Measurements from ENCODE around the gene PLXNB1.

The PLXNB1 gene

GRCh38 chr3:48468329-48468731 lies 38.4 kb upstream of the PLXNB1 start:
- in situ Hi-C loops (cut with HindIII; ENCODE audit: low sequenced_read_pairs) = no loop called here
- no peak overlapping the region for H3K4me3 ChIP-seq (ENCODE audit: low read depth, low read length)
- DNase-seq (ENCODE audit: low read depth) = no peak
- TF ChIP-seq CTCF (IDR thresholded peaks at IDR 0.05; ENCODE audit: low read depth, low read length, missing control alignments) = no peak

GRCh38 chr3:48467473-48468267 lies 37.8 kb upstream of the PLXNB1 start:
- in situ Hi-C loops (cut with HindIII; ENCODE audit: low sequenced_read_pairs) = no loop called here
- DNase-seq (ENCODE audit: low read depth) = no peak
- no peak overlapping the region for H3K4me3 ChIP-seq (ENCODE audit: low read depth, low read length)
- no peak for TF ChIP-seq CTCF (IDR thresholded peaks at IDR 0.05; ENCODE audit: low read depth, low read length, missing control alignments)

GRCh38 chr3:48467110-48467454 lies 37.2 kb upstream of the PLXNB1 start:
- DNase-seq (ENCODE audit: low read depth) = no peak
- H3K4me3 ChIP-seq (ENCODE audit: low read depth, low read length) = peak overlapping the region; percentile 45
- no peak for TF ChIP-seq CTCF (IDR thresholded peaks at IDR 0.05; ENCODE audit: low read depth, low read length, missing control alignments)
- in situ Hi-C loops (cut with HindIII; ENCODE audit: low sequenced_read_pairs) = no loop called here

GRCh38 chr3:48466386-48467109 lies 36.7 kb upstream of the PLXNB1 start:
- DNase-seq (ENCODE audit: low read depth) = no peak
- peak overlapping the region; percentile 45 for H3K4me3 ChIP-seq (ENCODE audit: low read depth, low read length)
- TF ChIP-seq CTCF (IDR thresholded peaks at IDR 0.05; ENCODE audit: low read depth, low read length, missing control alignments) = no peak
- in situ Hi-C loops (cut with HindIII; ENCODE audit: low sequenced_read_pairs) = no loop called here

- DNase-seq (ENCODE audit: low read depth) = peak; percentile 99
- in situ Hi-C loops (cut with HindIII; ENCODE audit: low sequenced_read_pairs) = no loop called here
- TF ChIP-seq CTCF (IDR thresholded peaks at IDR 0.05; ENCODE audit: low read depth, low read length, missing control alignments) = peak; percentile 72
- peak overlapping the region; percentile 45 for H3K4me3 ChIP-seq (ENCODE audit: low read depth, low read length)
Observed at GRCh38 chr3:48465531-48466378, 35.9 kb upstream of the PLXNB1 start.

- DNase-seq (ENCODE audit: low read depth) = no peak
- H3K4me3 ChIP-seq (ENCODE audit: low read depth, low read length) = no peak overlapping the region
- no peak for TF ChIP-seq CTCF (IDR thresholded peaks at IDR 0.05; ENCODE audit: low read depth, low read length, missing control alignments)
- in situ Hi-C loops (cut with HindIII; ENCODE audit: low sequenced_read_pairs) = no loop called here
Observed at GRCh38 chr3:48465237-48465530, 35.3 kb upstream of the PLXNB1 start.

Data from astrocyte of the cerebellum (primary cell).